Thymus (tissue), 11 donors: Measurements from ENCODE around the gene PPFIA1. TPM values are rescaled to one million over a fixed set of nuclear protein-coding genes. Genes with fewer than 3 reads are reported as not detected.

ENCODE experiments used
- DNase-seq, 9 donors: peaks; one replicate each; pipeline ENCODE4 v3.0.0-alpha.2; 2013; ENCODE audit warnings: low spot score in 9 of 9, low read depth in 6 of 9, missing footprints in 1 of 9
- H3K27ac ChIP-seq, 2 donors: one replicate each; pipeline ENCODE4 v1.5.1; 2013; ENCODE audit warnings: control low read depth in 1 of 2, low read depth in 1 of 2, low read length in 1 of 2, mild to moderate bottlenecking in 1 of 2, moderate library complexity in 1 of 2
- H3K27me3 ChIP-seq, 2 donors: one replicate each; pipeline ENCODE4 v1.5.1; 2013; ENCODE audit warnings: low read length in 1 of 2; ENCODE audit not compliant: control insufficient read depth in 2 of 2, insufficient read depth in 1 of 2
- H3K36me3 ChIP-seq, 2 donors: one replicate each; pipeline ENCODE4 v1.5.1; 2013; ENCODE audit warnings: low read length in 1 of 2, mild to moderate bottlenecking in 1 of 2, moderate library complexity in 1 of 2; ENCODE audit not compliant: control insufficient read depth in 2 of 2, insufficient read depth in 2 of 2
- H3K4me1 ChIP-seq, 2 donors: one replicate each; pipeline ENCODE4 v1.5.1; 2013; ENCODE audit warnings: low read length in 2 of 2; ENCODE audit not compliant: control insufficient read depth in 2 of 2, insufficient read depth in 2 of 2
- H3K4me3 ChIP-seq, 2 donors: one replicate each; pipeline ENCODE4 v1.5.1; 2013; ENCODE audit warnings: low read length in 2 of 2, control low read depth in 1 of 2, mild to moderate bottlenecking in 1 of 2
- H3K9me3 ChIP-seq, 2 donors: one replicate each; pipeline ENCODE4 v1.5.1; 2013; ENCODE audit warnings: low read length in 1 of 2, mild to moderate bottlenecking in 1 of 2; ENCODE audit not compliant: control insufficient read depth in 2 of 2, insufficient read depth in 1 of 2
- WGBS: extraction: QIAGEN DNeasy Blood & Tissue Kit; methylation state at CpG from one replicate; pipeline ENCODE4 v1.1.7; 2013; 5-methylcytosine and 5-hydroxymethylcytosine counted together
- polyA plus RNA-seq: library from polyadenylated mRNA; stranded (reverse); fragments of 200-250 nt; gene quantifications from one replicate; pipeline ENCODE4 v1.2.3, GENCODE V29; 2013
- total RNA-seq: library from RNA; stranded (reverse); fragments of 120-200 nt; gene quantifications from one replicate; pipeline ENCODE4 v1.2.4, GENCODE V29; 2013
- donor health status: healthy.

The PPFIA1 gene
- total and polyA plus RNA-seq, 2 donors: 22.0 to 23.3 TPM

GRCh38 chr11:70348608-70349007, 78.1 kb downstream of the PPFIA1 start:
- 93% methylated on average over 1 of the region's 1 CpG for WGBS
- H3K36me3 ChIP-seq: peaks cover 42 to 44% of the 10 kb centered on the region in 2 donors
- H3K27me3 ChIP-seq: no peaks in the 10 kb centered on the region

DNA sequence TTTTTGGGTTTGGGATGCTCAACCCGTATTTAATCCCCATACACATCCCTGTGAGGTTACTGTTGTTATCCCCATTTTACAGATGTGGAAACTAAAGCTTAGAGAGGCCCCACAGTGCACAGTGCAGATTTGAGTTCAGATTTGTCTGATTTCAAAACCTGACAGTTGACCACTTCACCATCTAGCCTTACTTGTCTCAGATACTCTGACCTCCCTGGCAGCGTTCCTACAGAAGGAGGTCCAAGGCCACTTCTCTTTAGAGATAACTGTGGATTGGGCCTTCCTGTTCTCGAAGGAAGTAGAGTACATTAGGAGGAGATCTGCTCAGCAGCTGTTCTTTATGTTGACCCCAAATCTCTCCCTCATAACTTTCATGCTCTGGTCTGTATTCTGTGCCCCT, 81.2 kb downstream of the PPFIA1 start:
- WGBS: 95% methylated on average over 3 of the region's 3 CpGs
- Histone ChIP-seq H3K4me3 (no peak overlapping the region), H3K36me3 (peaks cover 46 to 51% of the 10 kb centered on the region in 2 donors), H3K27me3 (no peaks in the 10 kb centered on the region), H3K9me3 (no peaks in the 10 kb centered on the region), H3K27ac (no peak overlapping the region), H3K4me1 (no peaks in the 10 kb centered on the region)
- no peak for DNase-seq

More at GRCh38 chr11:70348608-70349007, 78.1 kb downstream of the PPFIA1 start:
- H3K9me3 ChIP-seq: no peaks in the 10 kb centered on the region
- H3K4me3 ChIP-seq: no peak overlapping the region
- DNase-seq: no peak
- no peak overlapping the region for H3K27ac ChIP-seq
- peaks cover 0 to 6% of the 10 kb centered on the region in 2 donors for H3K4me1 ChIP-seq

DNA sequence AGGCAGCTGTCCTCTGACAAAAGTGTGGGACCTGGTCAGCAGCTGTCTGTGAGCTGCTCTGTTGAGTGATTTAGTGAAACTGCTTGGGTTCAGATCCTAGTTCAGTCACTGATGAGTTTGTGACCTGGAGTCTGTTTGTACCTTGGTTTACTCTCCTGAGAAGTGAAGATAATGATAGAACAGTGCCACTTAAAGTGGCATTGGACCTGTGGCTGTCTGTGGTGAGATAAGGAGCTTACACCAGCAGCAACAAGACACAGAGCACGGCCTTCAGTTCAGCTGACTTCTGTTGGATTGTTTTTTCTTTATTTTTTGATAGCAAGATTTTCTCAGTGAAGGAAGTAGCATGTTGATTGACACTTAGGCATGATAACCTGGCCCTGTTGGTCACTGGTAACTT, 81.6 kb downstream of the PPFIA1 start:
- 93% methylated on average over 1 of the region's 1 CpG for WGBS
- H3K36me3 ChIP-seq: peaks cover 50 to 56% of the 10 kb centered on the region in 2 donors
- no peaks in the 10 kb centered on the region for H3K4me1 ChIP-seq
- no peaks in the 10 kb centered on the region for H3K9me3 ChIP-seq
- no peak overlapping the region for H3K4me3 ChIP-seq
- no peak for DNase-seq
- H3K27ac ChIP-seq: peak overlapping the region in 1 of 2 donors; percentile 46
- H3K27me3 ChIP-seq: no peaks in the 10 kb centered on the region

DNA sequence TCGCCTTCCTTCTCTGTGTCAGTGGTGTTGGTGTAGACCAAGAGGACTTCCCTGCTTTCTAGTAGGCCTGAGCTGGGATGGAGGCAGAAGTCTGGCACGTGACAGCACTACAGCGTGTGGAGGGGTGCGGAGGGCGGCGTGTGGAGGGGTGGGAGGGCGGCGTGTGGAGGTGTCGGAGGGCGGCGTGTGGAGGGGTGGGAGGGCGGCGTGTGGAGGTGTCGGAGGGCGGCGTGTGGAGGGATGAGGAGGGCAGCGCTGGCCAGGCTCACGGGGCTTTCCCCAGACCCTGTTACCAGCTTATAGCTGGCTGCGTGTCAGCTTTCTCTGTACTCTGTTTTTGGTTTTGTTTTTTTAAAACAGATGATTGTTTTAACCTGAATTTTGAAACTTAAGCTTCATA, 82.1 kb downstream of the PPFIA1 start:
- no peaks in the 10 kb centered on the region for H3K27me3 ChIP-seq
- no peaks in the 10 kb centered on the region for H3K9me3 ChIP-seq
- H3K27ac ChIP-seq: peak overlapping the region in 1 of 2 donors; percentile 46
- no peak overlapping the region for H3K4me3 ChIP-seq
- 92% methylated on average over 19 of the region's 19 CpGs for WGBS
- no peak for DNase-seq
- H3K36me3 ChIP-seq: peaks cover 48 to 58% of the 10 kb centered on the region in 2 donors
- no peaks in the 10 kb centered on the region for H3K4me1 ChIP-seq

DNA sequence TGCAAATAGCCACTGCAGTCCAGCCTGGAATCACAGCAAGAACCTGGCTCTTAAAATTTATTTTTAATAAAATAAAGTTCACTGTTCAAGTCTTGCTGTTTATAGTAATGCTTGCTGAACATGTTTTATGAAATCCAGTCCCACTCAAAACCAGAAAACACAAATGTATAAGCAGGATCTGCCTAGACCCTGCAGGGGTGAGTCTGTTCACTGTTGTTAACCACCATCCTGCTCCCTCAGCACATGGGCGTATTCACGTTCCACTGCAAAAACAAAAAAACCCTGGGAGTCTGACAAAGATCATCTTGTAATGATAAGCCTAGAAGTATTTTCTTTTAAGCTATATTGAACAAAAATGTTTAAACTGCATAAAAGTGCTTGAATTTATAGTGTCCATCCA, 82.8 kb downstream of the PPFIA1 start:
- WGBS: 97% methylated on average over 2 of the region's 2 CpGs
- H3K36me3 ChIP-seq: peaks cover 44 to 56% of the 10 kb centered on the region in 2 donors
- no peak for DNase-seq
- no peaks in the 10 kb centered on the region for H3K9me3 ChIP-seq
- H3K4me3 ChIP-seq: no peak overlapping the region
- no peaks in the 10 kb centered on the region for H3K4me1 ChIP-seq
- H3K27ac ChIP-seq: peak overlapping the region in 1 of 2 donors; percentile 18
- no peaks in the 10 kb centered on the region for H3K27me3 ChIP-seq

GRCh38 chr11:70353900-70354568, 83.5 kb downstream of the PPFIA1 start:
- no peak for DNase-seq
- Histone ChIP-seq H3K27ac (no peak overlapping the region), H3K36me3 (peaks cover 40 to 54% of the 10 kb centered on the region in 2 donors), H3K4me1 (no peaks in the 10 kb centered on the region), H3K9me3 (no peaks in the 10 kb centered on the region), H3K27me3 (no peaks in the 10 kb centered on the region), H3K4me3 (no peak overlapping the region)
- WGBS: 95% methylated on average over 19 of the region's 19 CpGs

- DNase-seq: no peak
- peaks cover 41 to 49% of the 10 kb centered on the region in 2 donors for H3K36me3 ChIP-seq
- H3K27me3 ChIP-seq: no peaks in the 10 kb centered on the region
- no peaks in the 10 kb centered on the region for H3K9me3 ChIP-seq
- WGBS: 96% methylated on average over 2 of the region's 2 CpGs
- no peak overlapping the region for H3K4me3 ChIP-seq
- no peaks in the 10 kb centered on the region for H3K4me1 ChIP-seq
- H3K27ac ChIP-seq: no peak overlapping the region
Observed at GRCh38 chr11:70354629-70355028, 84.1 kb downstream of the PPFIA1 start.

- H3K36me3 ChIP-seq: peaks cover 53 to 64% of the 10 kb centered on the region in 2 donors
- no peak overlapping the region for H3K27ac ChIP-seq
- no peak for DNase-seq
- H3K4me3 ChIP-seq: no peak overlapping the region
- H3K27me3 ChIP-seq: no peaks in the 10 kb centered on the region
- no peaks in the 10 kb centered on the region for H3K4me1 ChIP-seq
- 81% methylated on average over 11 of the region's 11 CpGs for WGBS
- no peaks in the 10 kb centered on the region for H3K9me3 ChIP-seq
Observed at GRCh38 chr11:70358753-70359152, 88.3 kb downstream of the PPFIA1 start.

DNA sequence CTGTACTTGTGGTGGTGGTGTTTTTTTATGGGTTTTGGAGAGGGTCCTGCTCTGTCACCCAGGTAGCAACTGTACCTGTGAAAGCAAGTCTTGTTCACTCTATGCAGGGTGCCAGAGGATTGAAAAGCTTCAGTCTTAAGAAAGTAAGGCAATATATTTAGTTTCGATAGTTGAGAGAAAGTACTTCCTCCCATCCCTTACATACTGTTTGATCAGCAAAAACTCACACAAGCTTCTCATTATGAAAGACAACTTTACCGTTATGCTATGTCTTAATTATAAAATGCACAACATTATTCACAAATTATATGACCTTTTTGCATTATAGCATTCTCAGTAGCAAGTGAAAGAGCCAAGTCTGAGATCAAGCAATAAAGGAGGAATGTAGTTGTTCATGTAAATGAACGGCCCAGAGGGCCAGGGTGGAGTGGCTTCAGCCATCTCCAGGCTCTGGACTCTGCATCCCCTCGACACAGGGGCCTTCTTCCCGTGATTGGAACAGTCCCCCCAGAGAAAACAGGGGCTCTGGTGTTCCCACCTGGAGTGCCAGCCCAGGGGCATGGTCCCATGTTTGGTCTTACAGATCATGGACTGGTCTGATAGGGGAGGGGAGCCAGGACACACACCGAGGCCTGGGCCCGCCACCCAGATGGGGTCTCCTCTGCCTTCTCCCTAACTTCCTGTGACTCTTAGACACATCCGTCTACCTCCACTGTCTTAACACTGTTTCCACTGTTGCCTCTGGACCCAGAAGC, 89.1 kb downstream of the PPFIA1 start:
- no peak overlapping the region for H3K27ac ChIP-seq
- DNase-seq: no peak
- peaks cover 50 to 58% of the 10 kb centered on the region in 2 donors for H3K36me3 ChIP-seq
- H3K4me1 ChIP-seq: peaks cover 4 to 8% of the 10 kb centered on the region in 2 donors
- H3K27me3 ChIP-seq: no peaks in the 10 kb centered on the region
- no peak overlapping the region for H3K4me3 ChIP-seq
- WGBS: 92% methylated on average over 8 of the region's 8 CpGs
- no peaks in the 10 kb centered on the region for H3K9me3 ChIP-seq
